Central memory CD8-positive, alpha-beta T cell (primary cell): ENCODE measurements around the gene RWDD3.
A peak's percentile ranks its signal among the peaks of the same experiment; 100 is the strongest.

ENCODE experiments used
- ATAC-seq: fragments of 150-1000 bp; cut with Tn5 transposase; replicated peaks from 2 replicates; pipeline ENCODE4 v1.10.0; 2022; ENCODE audit warnings: mild to moderate bottlenecking, moderate FRiP score, moderate number of reproducible peaks; ENCODE audit not compliant: poor library complexity, severe bottlenecking; ENCODE audit errors: extremely low read depth
- DNase-seq, 2 donors: peaks; one replicate each; pipeline ENCODE4 v3.0.0; 2021; ENCODE audit warnings: low spot score in 2 of 2
- H3K27ac Mint-ChIP-seq: one replicate; pipeline ENCODE4 v1.8.0; 2022; ENCODE audit warnings: low read depth, mild to moderate bottlenecking, moderate library complexity, mixed read lengths
- H3K27me3 Mint-ChIP-seq: one replicate; pipeline ENCODE4 v1.8.0; 2022; ENCODE audit warnings: mixed read lengths
- H3K36me3 Mint-ChIP-seq: one replicate; pipeline ENCODE4 v1.8.0; 2022; ENCODE audit warnings: mild to moderate bottlenecking, moderate library complexity, mixed read lengths; ENCODE audit not compliant: insufficient read depth
- H3K4me1 Mint-ChIP-seq: one replicate; pipeline ENCODE4 v1.8.0; 2022; ENCODE audit warnings: mixed read lengths
- H3K4me3 Mint-ChIP-seq: one replicate; pipeline ENCODE4 v1.8.0; 2022; ENCODE audit warnings: mild to moderate bottlenecking, moderate library complexity, mixed read lengths
- H3K9me3 Mint-ChIP-seq: one replicate; pipeline ENCODE4 v1.8.0; 2022; ENCODE audit warnings: mixed read lengths

RWDD3 gene

GRCh38 chr1:95233737-95234500 lies at the start of gene RWDD3:
TSS of gene RWDD3 (plus strand) at chr1:95234210. CDS start at chr1:95234231, 21 bp downstream.
- peaks cover 36% of the 10 kb centered on the region for H3K4me1 Mint-ChIP-seq
- no peaks in the 10 kb centered on the region for H3K9me3 Mint-ChIP-seq
- H3K27ac Mint-ChIP-seq = peak within 1 kb of the TSS; percentile 95
- H3K4me3 Mint-ChIP-seq = peak within 1 kb of the TSS; percentile 89
- peaks cover 13% of the 10 kb centered on the region for H3K36me3 Mint-ChIP-seq
- DNase-seq (peak; percentile 87 to 89), ATAC-seq (peak; percentile 94)
- H3K27me3 Mint-ChIP-seq = peaks cover 23% of the 10 kb centered on the region

- Mint-ChIP-seq H3K27me3 (peaks cover 27% of the 10 kb centered on the region), H3K4me1 (no peaks in the 10 kb centered on the region), H3K4me3 (no peak overlapping the region), H3K9me3 (no peaks in the 10 kb centered on the region), H3K36me3 (no peaks in the 10 kb centered on the region), H3K27ac (no peak overlapping the region)
- DNase-seq (no peak), ATAC-seq (no peak)
These were observed 47.9 kb upstream of the RWDD3 start for GRCh38 chr1:95186149-95186548.

GRCh38 chr1:95193591-95193990 lies 40.4 kb upstream of the RWDD3 start:
- DNase-seq = no peak
- H3K4me1 Mint-ChIP-seq = no peaks in the 10 kb centered on the region
- H3K27me3 Mint-ChIP-seq = peaks cover 23% of the 10 kb centered on the region

GRCh38 chr1:95195046-95195445 lies 39.0 kb upstream of the RWDD3 start:
- Mint-ChIP-seq H3K4me3 (no peak overlapping the region), H3K9me3 (no peaks in the 10 kb centered on the region), H3K27me3 (peaks cover 35% of the 10 kb centered on the region), H3K4me1 (no peaks in the 10 kb centered on the region), H3K27ac (no peak overlapping the region), H3K36me3 (no peaks in the 10 kb centered on the region)
- ATAC-seq (no peak), DNase-seq (no peak)

More at GRCh38 chr1:95193591-95193990, 40.4 kb upstream of the RWDD3 start:
- H3K36me3 Mint-ChIP-seq = no peaks in the 10 kb centered on the region
- ATAC-seq = no peak
- no peaks in the 10 kb centered on the region for H3K9me3 Mint-ChIP-seq
- H3K27ac Mint-ChIP-seq = no peak overlapping the region
- no peak overlapping the region for H3K4me3 Mint-ChIP-seq

- Mint-ChIP-seq H3K27ac (no peak overlapping the region), H3K27me3 (peaks cover 35% of the 10 kb centered on the region), H3K4me3 (no peak overlapping the region), H3K36me3 (no peaks in the 10 kb centered on the region), H3K9me3 (no peaks in the 10 kb centered on the region), H3K4me1 (no peaks in the 10 kb centered on the region)
- ATAC-seq (no peak), DNase-seq (no peak)
These were observed 38.0 kb upstream of the RWDD3 start for GRCh38 chr1:95196017-95196416.

GRCh38 chr1:95197616-95198252 lies 36.3 kb upstream of the RWDD3 start:
- H3K36me3 Mint-ChIP-seq = no peaks in the 10 kb centered on the region
- no peaks in the 10 kb centered on the region for H3K9me3 Mint-ChIP-seq
- DNase-seq (no peak), ATAC-seq (no peak)
- no peak overlapping the region for H3K4me3 Mint-ChIP-seq
- no peak overlapping the region for H3K27ac Mint-ChIP-seq
- no peaks in the 10 kb centered on the region for H3K4me1 Mint-ChIP-seq
- peaks cover 29% of the 10 kb centered on the region for H3K27me3 Mint-ChIP-seq

- Mint-ChIP-seq H3K36me3 (no peaks in the 10 kb centered on the region), H3K27me3 (peaks cover 38% of the 10 kb centered on the region), H3K4me3 (no peak overlapping the region), H3K9me3 (no peaks in the 10 kb centered on the region), H3K27ac (no peak overlapping the region), H3K4me1 (no peaks in the 10 kb centered on the region)
- ATAC-seq (no peak), DNase-seq (no peak)
These were observed 32.1 kb upstream of the RWDD3 start for GRCh38 chr1:95201905-95202304.

- no peaks in the 10 kb centered on the region for H3K4me1 Mint-ChIP-seq
- H3K36me3 Mint-ChIP-seq = no peaks in the 10 kb centered on the region
- H3K9me3 Mint-ChIP-seq = no peaks in the 10 kb centered on the region
- peaks cover 37% of the 10 kb centered on the region for H3K27me3 Mint-ChIP-seq
- H3K27ac Mint-ChIP-seq = no peak overlapping the region
- no peak overlapping the region for H3K4me3 Mint-ChIP-seq
- ATAC-seq (no peak), DNase-seq (no peak)
These were observed 30.0 kb upstream of the RWDD3 start for GRCh38 chr1:95203908-95204437.

- no peaks in the 10 kb centered on the region for H3K36me3 Mint-ChIP-seq
- no peak for ATAC-seq
These were observed 27.5 kb upstream of the RWDD3 start for GRCh38 chr1:95206514-95206913.

GRCh38 chr1:95207223-95207935 lies 26.6 kb upstream of the RWDD3 start:
- Mint-ChIP-seq H3K4me3 (no peak overlapping the region), H3K9me3 (no peaks in the 10 kb centered on the region), H3K27me3 (peaks cover 21% of the 10 kb centered on the region), H3K4me1 (no peaks in the 10 kb centered on the region), H3K27ac (no peak overlapping the region), H3K36me3 (no peaks in the 10 kb centered on the region)
- DNase-seq = no peak
- no peak for ATAC-seq

More at GRCh38 chr1:95206514-95206913, 27.5 kb upstream of the RWDD3 start:
- DNase-seq = no peak
- Mint-ChIP-seq H3K4me1 (no peaks in the 10 kb centered on the region), H3K27ac (no peak overlapping the region), H3K9me3 (no peaks in the 10 kb centered on the region), H3K4me3 (no peak overlapping the region), H3K27me3 (peaks cover 18% of the 10 kb centered on the region)

GRCh38 chr1:95208876-95209275 lies 25.1 kb upstream of the RWDD3 start:
- Mint-ChIP-seq H3K9me3 (no peaks in the 10 kb centered on the region), H3K4me1 (no peaks in the 10 kb centered on the region), H3K36me3 (no peaks in the 10 kb centered on the region), H3K4me3 (no peak overlapping the region), H3K27me3 (peaks cover 36% of the 10 kb centered on the region), H3K27ac (no peak overlapping the region)
- ATAC-seq = no peak
- no peak for DNase-seq

- ATAC-seq (no peak), DNase-seq (no peak)
- no peaks in the 10 kb centered on the region for H3K9me3 Mint-ChIP-seq
- no peaks in the 10 kb centered on the region for H3K36me3 Mint-ChIP-seq
- no peak overlapping the region for H3K27ac Mint-ChIP-seq
- H3K4me3 Mint-ChIP-seq = no peak overlapping the region
- H3K27me3 Mint-ChIP-seq = peaks cover 40% of the 10 kb centered on the region
- H3K4me1 Mint-ChIP-seq = no peaks in the 10 kb centered on the region
These were observed 24.7 kb upstream of the RWDD3 start for GRCh38 chr1:95209291-95209690.
